Caco-2 (cell line): ENCODE measurements around the gene LACTB. TPM values are rescaled to one million over a fixed set of nuclear protein-coding genes. Genes with fewer than 3 reads are reported as not detected.

Experiments
- Bru-seq: library from RNA; stranded (reverse); fragments of 400-500 nt; gene quantifications from one replicate; lab custom pipeline; 2021; lab: Mats Ljungman, UMichigan
- BruChase-seq, 2 experiments: library from RNA; stranded (reverse); fragments of 400-500 nt; gene quantifications; one replicate each; lab custom pipeline; 2021; lab: Mats Ljungman, UMichigan
- BruUV-seq: library from RNA; stranded (reverse); fragments of 400-500 nt; replicated peaks from 2 replicates; lab custom pipeline; 2021; lab: Mats Ljungman, UMichigan
- CTCF ChIA-PET: fragments of 300-600 bp; sonication (Branson Sonifier 250); formaldehyde crosslinking; loops from one replicate; lab custom pipeline; 2022; ENCODE audit warnings: antibody characterized with exemption; lab: Charles Lee
- POLR2A ChIA-PET: fragments of 300-600 bp; sonication (Branson Sonifier 250); formaldehyde crosslinking; loops from one replicate; lab custom pipeline; 2022; ENCODE audit warnings: antibody characterized with exemption; lab: Charles Lee
- DNase-seq, 2 experiments: peaks; one replicate each; pipeline versions ENCODE4 v3.0.0 to v3.0.0-alpha.2; 2020 to 2022
- H3K27me3 ChIP-seq: replicated peaks from 2 replicates; pipeline ENCODE4 v1.6.0; 2011; ENCODE audit warnings: low read length; ENCODE audit not compliant: control insufficient read depth, insufficient read depth
- H3K36me3 ChIP-seq: 2 replicates; pipeline ENCODE4 v1.5.1; 2011; ENCODE audit warnings: low read length; ENCODE audit not compliant: control insufficient read depth, insufficient read depth
- H3K4me1 ChIP-seq: fragments of 250-450 bp; sonication (Bioruptor Pico); 2 replicates; pipeline ENCODE4 v1.5.1; 2020; ENCODE audit warnings: mild to moderate bottlenecking
- H3K4me3 ChIP-seq: 2 replicates; pipeline ENCODE4 v1.5.1; 2011; ENCODE audit warnings: low read depth, mild to moderate bottlenecking, control low read depth, low read length
- H3K9me3 ChIP-seq: fragments of 250-450 bp; sonication (Bioruptor Pico); 2 replicates; pipeline ENCODE4 v1.5.1; 2020; ENCODE audit warnings: mild to moderate bottlenecking, moderate library complexity
- H3K27ac Mint-ChIP-seq: one replicate; pipeline ENCODE4 v1.8.0; 2022; ENCODE audit warnings: mixed read lengths; ENCODE audit not compliant: unreplicated experiment
- H3K27me3 Mint-ChIP-seq: one replicate; pipeline ENCODE4 v1.8.0; 2022; ENCODE audit warnings: mixed read lengths; ENCODE audit not compliant: insufficient read depth, unreplicated experiment
- H3K36me3 Mint-ChIP-seq: one replicate; pipeline ENCODE4 v1.8.0; 2022; ENCODE audit warnings: mild to moderate bottlenecking, mixed read lengths; ENCODE audit not compliant: insufficient read depth, unreplicated experiment
- H3K4me1 Mint-ChIP-seq: one replicate; pipeline ENCODE4 v1.8.0; 2022; ENCODE audit warnings: low read depth, mixed read lengths; ENCODE audit not compliant: unreplicated experiment
- H3K4me3 Mint-ChIP-seq: one replicate; pipeline ENCODE4 v1.8.0; 2022; ENCODE audit warnings: mild to moderate bottlenecking, moderate library complexity, mixed read lengths; ENCODE audit not compliant: unreplicated experiment
- H3K9me3 Mint-ChIP-seq: one replicate; pipeline ENCODE4 v1.8.0; 2022; ENCODE audit warnings: mixed read lengths; ENCODE audit not compliant: unreplicated experiment
- intact Hi-C: fragments of 100-400 bp; cut with micrococcal nuclease; formaldehyde crosslinking; loops from one replicate; pipeline ENCODE4 v1.10.0; 2022; ENCODE audit not compliant: unreplicated experiment
- long read RNA-seq: library from polyadenylated mRNA; stranded (forward); transcript quantifications from one replicate; pipeline ENCODE4 v2.0.0, GENCODE V29; 2022
- total RNA-seq: library from RNA; stranded (reverse); gene quantifications from 2 replicates; pipeline ENCODE4 v1.2.3, GENCODE V29; 2022
- TF ChIP-seq, protein P1 (sequence below), 2 experiments: fragments of 200-600 bp in 1 of 2; IDR thresholded peaks; 1 replicate in 1 of 2; 2 replicates in 1 of 2; pipeline versions ENCODE4 v1.5.1 to v1.8.0; 2011 to 2022; ENCODE audit warnings: antibody characterized with exemption in 1 of 2, control low read depth in 1 of 2, inconsistent platforms in 1 of 2, low read depth in 1 of 2, low read length in 1 of 2, mild to moderate bottlenecking in 1 of 2, moderate library complexity in 1 of 2; ENCODE audit not compliant: insufficient read depth in 1 of 2, severe bottlenecking in 1 of 2, unreplicated experiment in 1 of 2

The LACTB gene, protein sequence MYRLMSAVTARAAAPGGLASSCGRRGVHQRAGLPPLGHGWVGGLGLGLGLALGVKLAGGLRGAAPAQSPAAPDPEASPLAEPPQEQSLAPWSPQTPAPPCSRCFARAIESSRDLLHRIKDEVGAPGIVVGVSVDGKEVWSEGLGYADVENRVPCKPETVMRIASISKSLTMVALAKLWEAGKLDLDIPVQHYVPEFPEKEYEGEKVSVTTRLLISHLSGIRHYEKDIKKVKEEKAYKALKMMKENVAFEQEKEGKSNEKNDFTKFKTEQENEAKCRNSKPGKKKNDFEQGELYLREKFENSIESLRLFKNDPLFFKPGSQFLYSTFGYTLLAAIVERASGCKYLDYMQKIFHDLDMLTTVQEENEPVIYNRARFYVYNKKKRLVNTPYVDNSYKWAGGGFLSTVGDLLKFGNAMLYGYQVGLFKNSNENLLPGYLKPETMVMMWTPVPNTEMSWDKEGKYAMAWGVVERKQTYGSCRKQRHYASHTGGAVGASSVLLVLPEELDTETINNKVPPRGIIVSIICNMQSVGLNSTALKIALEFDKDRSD
- total RNA-seq (8.4 and 8.8 TPM in 2 replicates), Bru-seq, nascent RNA (percentile 57 among the genes with signal in this experiment), BruChase-seq, experiment 1, labeled RNA remaining after a 2-hour chase (percentile 64 among the genes with signal in this experiment), BruChase-seq, experiment 2, labeled RNA remaining after a 6-hour chase (percentile 69 among the genes with signal in this experiment)
- long read RNA-seq, transcript LACTB-201 (6 exons, 1,972 nt) = major isoform, 20 of 26 reads
- long read RNA-seq, partial matches to known transcripts = 1 of 26 reads
- long read RNA-seq, other reads (novel, unspliced or antisense) = 2 of 26 reads

DNA sequence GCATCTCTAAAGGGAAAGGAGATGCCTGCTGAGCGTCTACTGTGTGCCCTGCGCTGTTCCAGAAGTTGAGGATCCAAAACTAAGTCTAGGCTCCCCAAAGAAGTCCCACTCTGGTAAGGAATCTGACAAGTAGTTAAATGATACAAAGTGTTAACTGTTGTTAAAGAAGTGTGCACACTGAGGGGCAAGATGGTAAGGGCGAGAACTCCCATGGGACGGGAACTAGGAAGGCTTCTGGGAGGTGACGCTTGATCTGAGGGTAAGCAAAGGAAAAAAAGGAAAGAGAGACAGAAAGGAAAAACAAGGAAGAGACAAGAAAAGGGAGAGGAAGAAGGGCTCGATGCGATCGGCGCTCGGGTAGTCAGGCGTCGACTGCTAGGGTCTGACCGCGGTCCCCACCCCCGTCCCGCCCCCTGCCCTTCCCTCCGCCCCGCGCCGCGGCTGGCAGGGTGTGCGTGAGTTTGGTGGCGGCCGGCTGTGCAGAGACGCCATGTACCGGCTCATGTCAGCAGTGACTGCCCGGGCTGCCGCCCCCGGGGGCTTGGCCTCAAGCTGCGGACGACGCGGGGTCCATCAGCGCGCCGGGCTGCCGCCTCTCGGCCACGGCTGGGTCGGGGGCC, at the start of gene LACTB:
Gene LACTB, plus strand, starts transcription at position 480 of the 620 bp plus-strand sequence. Its CDS starts 11 bp downstream, at position 491.
- Histone ChIP-seq H3K4me3 (peak within 1 kb of the TSS; percentile 95), H3K27me3 (no peaks in the 10 kb centered on the region), H3K36me3 (no peaks in the 10 kb centered on the region), H3K9me3 (peaks cover 10% of the 10 kb centered on the region), H3K4me1 (peaks cover 9% of the 10 kb centered on the region; the same call in 1 of the 2 replicates)
- peaks cover 13% of the 10 kb centered on the region for H3K9me3 Mint-ChIP-seq
- H3K36me3 Mint-ChIP-seq = no peaks in the 10 kb centered on the region
- H3K4me3 Mint-ChIP-seq = peak within 1 kb of the TSS; percentile 79
- TF ChIP-seq, protein P1, sequence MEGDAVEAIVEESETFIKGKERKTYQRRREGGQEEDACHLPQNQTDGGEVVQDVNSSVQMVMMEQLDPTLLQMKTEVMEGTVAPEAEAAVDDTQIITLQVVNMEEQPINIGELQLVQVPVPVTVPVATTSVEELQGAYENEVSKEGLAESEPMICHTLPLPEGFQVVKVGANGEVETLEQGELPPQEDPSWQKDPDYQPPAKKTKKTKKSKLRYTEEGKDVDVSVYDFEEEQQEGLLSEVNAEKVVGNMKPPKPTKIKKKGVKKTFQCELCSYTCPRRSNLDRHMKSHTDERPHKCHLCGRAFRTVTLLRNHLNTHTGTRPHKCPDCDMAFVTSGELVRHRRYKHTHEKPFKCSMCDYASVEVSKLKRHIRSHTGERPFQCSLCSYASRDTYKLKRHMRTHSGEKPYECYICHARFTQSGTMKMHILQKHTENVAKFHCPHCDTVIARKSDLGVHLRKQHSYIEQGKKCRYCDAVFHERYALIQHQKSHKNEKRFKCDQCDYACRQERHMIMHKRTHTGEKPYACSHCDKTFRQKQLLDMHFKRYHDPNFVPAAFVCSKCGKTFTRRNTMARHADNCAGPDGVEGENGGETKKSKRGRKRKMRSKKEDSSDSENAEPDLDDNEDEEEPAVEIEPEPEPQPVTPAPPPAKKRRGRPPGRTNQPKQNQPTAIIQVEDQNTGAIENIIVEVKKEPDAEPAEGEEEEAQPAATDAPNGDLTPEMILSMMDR (IDR thresholded peaks at IDR 0.05; ENCODE audit: insufficient read depth in 1 of 2, low read depth in 1 of 2, low read length in 1 of 2, severe bottlenecking in 1 of 2, unreplicated experiment in 1 of 2) = no peak
- peak within 1 kb of the TSS; percentile 69 for H3K27ac Mint-ChIP-seq
- intact Hi-C loops = loop anchor here (5.0 kb wide), 1 partner anchor 36 kb away; the partner anchor contains the start of gene RPS27L
- peak; percentile 86 to 87 for DNase-seq
- no peaks in the 10 kb centered on the region for H3K27me3 Mint-ChIP-seq
- BruUV-seq = no TSS peak
- ChIA-PET POLR2A (no interaction called here), CTCF (interaction anchor here (0.7 kb wide), 1 partner anchor 68 kb away, joined by 4 read pairs; no protein-coding TSS in a partner anchor)
- H3K4me1 Mint-ChIP-seq = no peaks in the 10 kb centered on the region

DNA sequence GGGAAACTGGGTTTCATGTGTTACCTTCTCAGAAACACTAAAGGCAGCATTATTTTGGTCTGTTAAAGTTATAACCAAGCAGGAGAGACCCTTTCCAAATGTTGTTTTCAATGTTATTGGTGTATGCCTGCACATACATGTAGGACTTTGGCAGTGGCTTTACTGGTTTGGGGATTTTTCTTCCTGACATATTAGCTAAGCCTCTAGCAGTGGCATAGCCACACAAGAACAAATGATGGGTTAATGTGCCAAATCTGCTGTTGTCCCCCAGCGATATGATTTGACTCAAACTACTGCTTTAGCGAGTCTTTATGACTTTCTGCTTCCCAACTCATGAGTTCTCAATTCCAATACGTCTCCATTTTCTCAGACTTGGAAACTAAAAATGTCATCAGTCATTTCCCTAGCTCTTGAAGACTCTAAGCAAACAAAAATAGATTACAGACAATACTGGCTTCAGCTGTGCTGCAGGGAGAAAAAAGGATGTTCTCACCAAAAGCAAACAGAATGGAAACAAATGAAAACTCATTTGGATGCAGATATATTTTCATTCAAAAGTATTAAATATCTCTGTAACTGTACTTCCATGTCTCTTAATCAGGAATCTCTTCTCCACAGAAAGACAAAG, 49.5 kb upstream of the LACTB start:
- Mint-ChIP-seq H3K4me3 (no peak overlapping the region), H3K9me3 (no peaks in the 10 kb centered on the region), H3K27ac (no peak overlapping the region), H3K36me3 (peaks cover 42% of the 10 kb centered on the region), H3K4me1 (peaks cover 16% of the 10 kb centered on the region), H3K27me3 (no peaks in the 10 kb centered on the region)
- intact Hi-C loops = no loop called here
- CTCF ChIA-PET = interaction anchor here (1.0 kb wide), 1 partner anchor 24 kb away, joined by 3 read pairs; no protein-coding TSS in a partner anchor
- POLR2A ChIA-PET = no interaction called here
- TF ChIP-seq, protein P1 (IDR thresholded peaks at IDR 0.05; ENCODE audit: insufficient read depth in 1 of 2, low read depth in 1 of 2, low read length in 1 of 2, severe bottlenecking in 1 of 2, unreplicated experiment in 1 of 2) = no peak
- H3K27me3 ChIP-seq = no peaks in the 10 kb centered on the region
- H3K4me3 ChIP-seq = no peak overlapping the region
- DNase-seq = no peak
- H3K36me3 ChIP-seq = peaks cover 1% of the 10 kb centered on the region
- H3K9me3 ChIP-seq = no peaks in the 10 kb centered on the region
- no TSS peak for BruUV-seq
- H3K4me1 ChIP-seq = peaks cover 12% of the 10 kb centered on the region
